ENCODE measurements around the gene FOXD1. TPM values are rescaled to one million over a fixed set of nuclear protein-coding genes. Genes with fewer than 3 reads are reported as not detected.

The FOXD1 gene
- polyA plus RNA-seq, 1 donor from 2014 or later: not detected

GRCh38 chr5:73454379-73455036, 5.9 kb upstream of the FOXD1 start:
- H3K9me3 ChIP-seq (ENCODE audit: low read length): no peaks in the 10 kb centered on the region
- H3K9me2 ChIP-seq (ENCODE audit: insufficient read depth, low read length): no peaks in the 10 kb centered on the region
- H3K36me3 ChIP-seq (ENCODE audit: insufficient read depth, low read length): no peaks in the 10 kb centered on the region
- H3K9ac ChIP-seq (ENCODE audit: low read length): no peak overlapping the region
- H3K27ac ChIP-seq (ENCODE audit: low read length): no peak overlapping the region
- no peaks in the 10 kb centered on the region for H3F3A ChIP-seq (ENCODE audit: insufficient read depth, low read length, poor library complexity, severe bottlenecking)
- no peaks in the 10 kb centered on the region for H3K79me2 ChIP-seq (replicated peaks; ENCODE audit: insufficient read depth, low read length)
- H4K20me1 ChIP-seq (ENCODE audit: insufficient read depth): no peaks in the 10 kb centered on the region
- H3K4me2 ChIP-seq (ENCODE audit: low read length): no peak overlapping the region
- H2AFZ ChIP-seq (ENCODE audit: low read depth, low read length): no peak overlapping the region
- TF ChIP-seq CTCF (IDR thresholded peaks at IDR 0.05; ENCODE audit: poor library complexity, severe bottlenecking) (peak; percentile 76), RAD21 (conservative IDR thresholded peaks at IDR 0.05) (peak; percentile 46), SMC3 (conservative IDR thresholded peaks at IDR 0.05; ENCODE audit: poor library complexity) (peak; percentile 49)
- TF ChIP-seq, protein P1, sequence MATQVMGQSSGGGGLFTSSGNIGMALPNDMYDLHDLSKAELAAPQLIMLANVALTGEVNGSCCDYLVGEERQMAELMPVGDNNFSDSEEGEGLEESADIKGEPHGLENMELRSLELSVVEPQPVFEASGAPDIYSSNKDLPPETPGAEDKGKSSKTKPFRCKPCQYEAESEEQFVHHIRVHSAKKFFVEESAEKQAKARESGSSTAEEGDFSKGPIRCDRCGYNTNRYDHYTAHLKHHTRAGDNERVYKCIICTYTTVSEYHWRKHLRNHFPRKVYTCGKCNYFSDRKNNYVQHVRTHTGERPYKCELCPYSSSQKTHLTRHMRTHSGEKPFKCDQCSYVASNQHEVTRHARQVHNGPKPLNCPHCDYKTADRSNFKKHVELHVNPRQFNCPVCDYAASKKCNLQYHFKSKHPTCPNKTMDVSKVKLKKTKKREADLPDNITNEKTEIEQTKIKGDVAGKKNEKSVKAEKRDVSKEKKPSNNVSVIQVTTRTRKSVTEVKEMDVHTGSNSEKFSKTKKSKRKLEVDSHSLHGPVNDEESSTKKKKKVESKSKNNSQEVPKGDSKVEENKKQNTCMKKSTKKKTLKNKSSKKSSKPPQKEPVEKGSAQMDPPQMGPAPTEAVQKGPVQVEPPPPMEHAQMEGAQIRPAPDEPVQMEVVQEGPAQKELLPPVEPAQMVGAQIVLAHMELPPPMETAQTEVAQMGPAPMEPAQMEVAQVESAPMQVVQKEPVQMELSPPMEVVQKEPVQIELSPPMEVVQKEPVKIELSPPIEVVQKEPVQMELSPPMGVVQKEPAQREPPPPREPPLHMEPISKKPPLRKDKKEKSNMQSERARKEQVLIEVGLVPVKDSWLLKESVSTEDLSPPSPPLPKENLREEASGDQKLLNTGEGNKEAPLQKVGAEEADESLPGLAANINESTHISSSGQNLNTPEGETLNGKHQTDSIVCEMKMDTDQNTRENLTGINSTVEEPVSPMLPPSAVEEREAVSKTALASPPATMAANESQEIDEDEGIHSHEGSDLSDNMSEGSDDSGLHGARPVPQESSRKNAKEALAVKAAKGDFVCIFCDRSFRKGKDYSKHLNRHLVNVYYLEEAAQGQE (IDR thresholded peaks at IDR 0.05; ENCODE audit: borderline replicate concordance): no peak
- H3K27me3 ChIP-seq (ENCODE audit: insufficient read depth, low read depth, low read length): peaks cover 52% of the 10 kb centered on the region
- no peak overlapping the region for H3K4me3 ChIP-seq (ENCODE audit: low read length)

DNA sequence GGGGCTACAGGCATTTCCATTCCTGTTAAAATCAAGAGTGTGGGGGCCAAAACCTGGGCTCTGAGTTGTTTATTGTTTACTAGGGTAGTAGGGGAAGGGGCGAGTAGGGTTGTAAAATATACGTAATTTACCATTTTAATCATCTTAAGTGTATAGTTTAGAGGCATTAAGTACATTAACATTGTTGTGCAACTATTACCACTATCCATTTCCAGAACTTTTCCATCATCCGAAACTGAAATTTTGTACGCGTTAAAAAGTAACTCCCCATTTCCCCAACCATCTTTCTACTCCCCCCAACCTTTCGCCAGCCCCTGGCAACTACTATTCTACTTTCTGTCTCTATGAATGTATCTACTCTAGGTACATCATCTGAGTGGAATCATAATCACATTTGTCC, 3.6 kb upstream of the FOXD1 start:
- H4K20me1 ChIP-seq (ENCODE audit: insufficient read depth): no peaks in the 10 kb centered on the region
- H3K4me2 ChIP-seq (ENCODE audit: low read length): no peak overlapping the region
- no peak overlapping the region for H3K27ac ChIP-seq (ENCODE audit: low read length)
- TF ChIP-seq SMC3 (conservative IDR thresholded peaks at IDR 0.05; ENCODE audit: poor library complexity): no peak
- no peaks in the 10 kb centered on the region for H3K9me3 ChIP-seq (ENCODE audit: low read length)
- H3K9me2 ChIP-seq (ENCODE audit: insufficient read depth, low read length): no peaks in the 10 kb centered on the region
- no peaks in the 10 kb centered on the region for H3K36me3 ChIP-seq (ENCODE audit: insufficient read depth, low read length)
- no peak overlapping the region for H2AFZ ChIP-seq (ENCODE audit: low read depth, low read length)
- no peak overlapping the region for H3K9ac ChIP-seq (ENCODE audit: low read length)
- no peaks in the 10 kb centered on the region for H3F3A ChIP-seq (ENCODE audit: insufficient read depth, low read length, poor library complexity, severe bottlenecking)
- H3K79me2 ChIP-seq (replicated peaks; ENCODE audit: insufficient read depth, low read length): no peaks in the 10 kb centered on the region
- peaks cover 65% of the 10 kb centered on the region for H3K27me3 ChIP-seq (ENCODE audit: insufficient read depth, low read depth, low read length)
- no peak overlapping the region for H3K4me3 ChIP-seq (ENCODE audit: low read length)

- no peak overlapping the region for H2AFZ ChIP-seq (ENCODE audit: low read depth, low read length)
- H3K4me3 ChIP-seq (ENCODE audit: low read length): no peak overlapping the region
- no peaks in the 10 kb centered on the region for H3F3A ChIP-seq (ENCODE audit: insufficient read depth, low read length, poor library complexity, severe bottlenecking)
- H3K27me3 ChIP-seq (ENCODE audit: insufficient read depth, low read depth, low read length): peaks cover 69% of the 10 kb centered on the region
- no peak overlapping the region for H3K27ac ChIP-seq (ENCODE audit: low read length)
- H3K9me2 ChIP-seq (ENCODE audit: insufficient read depth, low read length): no peaks in the 10 kb centered on the region
- H3K9ac ChIP-seq (ENCODE audit: low read length): no peak overlapping the region
- no peaks in the 10 kb centered on the region for H3K9me3 ChIP-seq (ENCODE audit: low read length)
- no peak overlapping the region for H3K4me2 ChIP-seq (ENCODE audit: low read length)
- H3K79me2 ChIP-seq (replicated peaks; ENCODE audit: insufficient read depth, low read length): no peaks in the 10 kb centered on the region
- no peaks in the 10 kb centered on the region for H4K20me1 ChIP-seq (ENCODE audit: insufficient read depth)
- H3K36me3 ChIP-seq (ENCODE audit: insufficient read depth, low read length): no peaks in the 10 kb centered on the region
- peak; percentile 46 for TF ChIP-seq RAD21 (conservative IDR thresholded peaks at IDR 0.05)
- peak; percentile 54 for TF ChIP-seq CTCF (IDR thresholded peaks at IDR 0.05; ENCODE audit: poor library complexity, severe bottlenecking)
- TF ChIP-seq TAF1 (IDR thresholded peaks at IDR 0.05; ENCODE audit: low read depth): no peak
- TF ChIP-seq SMC3 (conservative IDR thresholded peaks at IDR 0.05; ENCODE audit: poor library complexity): peak; percentile 38
- no peak for TF ChIP-seq EP300 (conservative IDR thresholded peaks at IDR 0.05; ENCODE audit: poor library complexity, severe bottlenecking)
- TF ChIP-seq MXI1 (conservative IDR thresholded peaks at IDR 0.05; ENCODE audit: poor library complexity, severe bottlenecking): no peak
- TF ChIP-seq, protein P1 (IDR thresholded peaks at IDR 0.05; ENCODE audit: borderline replicate concordance): no peak
Measured at GRCh38 chr5:73451224-73452130, 2.9 kb upstream of the FOXD1 start.

Data from neural cell (in vitro differentiated cells).